H1 (cell line): ENCODE results near the gene SMAP1.

ENCODE experiments used
- EZH2 ChIP-seq: fragments of 200-600 bp; sonication (generic); IDR thresholded peaks from 2 replicates; pipeline ENCODE4 v1.7.1; 2012; ENCODE audit warnings: low read depth, mild to moderate bottlenecking, moderate library complexity, low read length, inconsistent platforms; ENCODE audit not compliant: severe bottlenecking
- JUND ChIP-seq: IDR thresholded peaks from 2 replicates; pipeline ENCODE4 v1.6.1; 2011; ENCODE audit warnings: mild to moderate bottlenecking, improper control_type of control experiment, low read length
- PHF8 ChIP-seq: fragments of 200-600 bp; sonication (generic); conservative IDR thresholded peaks from 2 replicates; pipeline ENCODE4 v1.7.1; 2012; ENCODE audit warnings: low read depth, mild to moderate bottlenecking, inconsistent platforms, low read length, moderate library complexity
- POLR2A ChIP-seq, 2 experiments: IDR thresholded peaks; 1 replicate in 1 of 2; 2 replicates in 1 of 2; pipeline ENCODE4 v1.6.1; 2011; ENCODE audit warnings: low read depth in 2 of 2, low read length in 2 of 2, mild to moderate bottlenecking in 2 of 2; ENCODE audit errors: control extremely low read depth in 1 of 2
- POLR2AphosphoS5 ChIP-seq: IDR thresholded peaks from 2 replicates; pipeline ENCODE4 v1.6.1; 2011; ENCODE audit warnings: low read depth, low read length
- RFX5 ChIP-seq: IDR thresholded peaks from 2 replicates; pipeline ENCODE4 v1.6.1; 2011; ENCODE audit warnings: low read depth, low read length, improper control_type of control experiment, borderline replicate concordance
- TAF7 ChIP-seq: optimal IDR thresholded peaks from 2 replicates; pipeline ENCODE3; 2011; ENCODE audit warnings: low read depth, mild to moderate bottlenecking, inconsistent platforms, low read length, moderate library complexity, borderline replicate concordance
- USF2 ChIP-seq: IDR thresholded peaks from 2 replicates; pipeline ENCODE4 v1.6.1; 2011; ENCODE audit warnings: low read length, improper control_type of control experiment
- ZNF274 ChIP-seq: IDR thresholded peaks from 2 replicates; pipeline ENCODE4 v1.7.0; 2012; ENCODE audit warnings: low read length, borderline replicate concordance; ENCODE audit errors: extremely low read depth
- TF ChIP-seq, protein P1 (sequence below), 3 experiments: IDR thresholded peaks; 1 replicate in 2 of 3; 2 replicates in 1 of 3; pipeline versions ENCODE4 v1.5.1 to v1.6.1; 2011; ENCODE audit warnings: low read length in 3 of 3, mild to moderate bottlenecking in 3 of 3, inconsistent platforms in 2 of 3, low read depth in 1 of 3, moderate library complexity in 1 of 3; ENCODE audit not compliant: insufficient read depth in 1 of 3; ENCODE audit errors: control extremely low read depth in 1 of 3

DNA sequence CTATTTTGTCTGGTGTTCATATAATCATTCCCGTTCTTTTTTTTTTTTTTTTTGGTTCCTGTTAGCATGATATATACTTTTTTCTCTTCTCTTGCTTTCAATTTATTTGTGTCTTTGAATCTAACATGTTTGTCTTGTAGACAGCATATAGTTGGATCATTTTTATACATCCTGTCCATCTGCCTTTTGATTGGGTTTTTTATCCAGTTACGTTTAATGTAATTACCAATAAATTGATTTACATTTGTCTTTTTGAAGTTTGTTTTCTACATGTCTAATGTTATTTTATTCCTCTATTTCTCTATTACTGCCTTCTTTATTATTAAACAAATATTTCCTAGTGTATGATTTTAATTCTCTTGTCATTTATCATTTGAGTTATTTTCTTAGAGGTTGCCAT, 204.8 kb downstream of the SMAP1 start:
- TF ChIP-seq, protein P1, sequence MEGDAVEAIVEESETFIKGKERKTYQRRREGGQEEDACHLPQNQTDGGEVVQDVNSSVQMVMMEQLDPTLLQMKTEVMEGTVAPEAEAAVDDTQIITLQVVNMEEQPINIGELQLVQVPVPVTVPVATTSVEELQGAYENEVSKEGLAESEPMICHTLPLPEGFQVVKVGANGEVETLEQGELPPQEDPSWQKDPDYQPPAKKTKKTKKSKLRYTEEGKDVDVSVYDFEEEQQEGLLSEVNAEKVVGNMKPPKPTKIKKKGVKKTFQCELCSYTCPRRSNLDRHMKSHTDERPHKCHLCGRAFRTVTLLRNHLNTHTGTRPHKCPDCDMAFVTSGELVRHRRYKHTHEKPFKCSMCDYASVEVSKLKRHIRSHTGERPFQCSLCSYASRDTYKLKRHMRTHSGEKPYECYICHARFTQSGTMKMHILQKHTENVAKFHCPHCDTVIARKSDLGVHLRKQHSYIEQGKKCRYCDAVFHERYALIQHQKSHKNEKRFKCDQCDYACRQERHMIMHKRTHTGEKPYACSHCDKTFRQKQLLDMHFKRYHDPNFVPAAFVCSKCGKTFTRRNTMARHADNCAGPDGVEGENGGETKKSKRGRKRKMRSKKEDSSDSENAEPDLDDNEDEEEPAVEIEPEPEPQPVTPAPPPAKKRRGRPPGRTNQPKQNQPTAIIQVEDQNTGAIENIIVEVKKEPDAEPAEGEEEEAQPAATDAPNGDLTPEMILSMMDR (IDR thresholded peaks at IDR 0.05; ENCODE audit: control extremely low read depth in 1 of 3, insufficient read depth in 1 of 3, low read depth in 1 of 3, low read length in 3 of 3) = no peak
- TF ChIP-seq JUND (no peak), PHF8 (no peak), RFX5 (no peak), POLR2A (IDR thresholded peaks at IDR 0.05; ENCODE audit: control extremely low read depth in 1 of 2, low read depth in 2 of 2, low read length in 2 of 2) (no peak), EZH2 (no peak), ZNF274 (no peak), POLR2AphosphoS5 (no peak), USF2 (no peak), TAF7 (no peak)
